ENCODE data around the gene POLE4. TPM values are rescaled to one million over a fixed set of nuclear protein-coding genes. Genes with fewer than 3 reads are reported as not detected.

POLE4 gene
- total RNA-seq, 1 donor from 2014 or later: 50.2 TPM

GRCh38 chr2:74927621-74928020, 30.8 kb upstream of the POLE4 start:
- H3K4me3 ChIP-seq (ENCODE audit: low read depth, low read length): no peak overlapping the region
- TF ChIP-seq, protein P1, sequence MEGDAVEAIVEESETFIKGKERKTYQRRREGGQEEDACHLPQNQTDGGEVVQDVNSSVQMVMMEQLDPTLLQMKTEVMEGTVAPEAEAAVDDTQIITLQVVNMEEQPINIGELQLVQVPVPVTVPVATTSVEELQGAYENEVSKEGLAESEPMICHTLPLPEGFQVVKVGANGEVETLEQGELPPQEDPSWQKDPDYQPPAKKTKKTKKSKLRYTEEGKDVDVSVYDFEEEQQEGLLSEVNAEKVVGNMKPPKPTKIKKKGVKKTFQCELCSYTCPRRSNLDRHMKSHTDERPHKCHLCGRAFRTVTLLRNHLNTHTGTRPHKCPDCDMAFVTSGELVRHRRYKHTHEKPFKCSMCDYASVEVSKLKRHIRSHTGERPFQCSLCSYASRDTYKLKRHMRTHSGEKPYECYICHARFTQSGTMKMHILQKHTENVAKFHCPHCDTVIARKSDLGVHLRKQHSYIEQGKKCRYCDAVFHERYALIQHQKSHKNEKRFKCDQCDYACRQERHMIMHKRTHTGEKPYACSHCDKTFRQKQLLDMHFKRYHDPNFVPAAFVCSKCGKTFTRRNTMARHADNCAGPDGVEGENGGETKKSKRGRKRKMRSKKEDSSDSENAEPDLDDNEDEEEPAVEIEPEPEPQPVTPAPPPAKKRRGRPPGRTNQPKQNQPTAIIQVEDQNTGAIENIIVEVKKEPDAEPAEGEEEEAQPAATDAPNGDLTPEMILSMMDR (conservative IDR thresholded peaks at IDR 0.05; ENCODE audit: low read depth, low read length): no peak
- no peak for DNase-seq (ENCODE audit: low read depth)

DNA sequence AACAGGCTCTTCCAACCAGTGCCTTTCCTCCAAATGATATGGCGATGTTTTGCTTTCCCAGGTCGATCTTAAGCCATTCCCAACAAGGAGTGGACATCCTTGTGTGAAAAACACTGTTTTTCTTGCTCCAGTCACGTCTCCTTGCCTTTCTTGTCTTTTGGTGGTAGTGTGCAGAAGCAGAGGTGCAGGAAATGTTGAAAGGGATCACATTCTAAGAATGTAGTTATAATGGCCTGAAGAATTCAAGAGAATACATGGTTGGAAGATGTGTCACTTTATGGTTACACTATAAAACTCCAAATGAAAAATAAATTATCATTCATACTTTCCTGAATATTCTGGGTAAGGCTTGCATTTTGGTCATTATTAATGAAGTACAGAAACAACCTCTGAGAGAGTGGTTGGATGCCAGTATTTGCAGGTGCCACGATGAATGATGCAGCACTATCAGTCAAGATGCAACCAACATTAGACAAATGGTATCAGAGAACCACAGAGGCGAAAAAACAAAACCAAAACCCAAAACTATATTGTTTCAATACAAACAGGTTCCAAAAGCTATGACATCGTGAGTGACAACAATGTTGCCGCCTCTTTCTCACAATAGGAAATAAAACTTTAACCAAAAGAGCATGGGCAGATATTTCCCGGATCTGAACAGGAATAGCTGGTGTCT, 27.5 kb upstream of the POLE4 start:
- no peak for DNase-seq (ENCODE audit: low read depth)
- TF ChIP-seq, protein P1 (conservative IDR thresholded peaks at IDR 0.05; ENCODE audit: low read depth, low read length): no peak
- no peak overlapping the region for H3K4me3 ChIP-seq (ENCODE audit: low read depth, low read length)

GRCh38 chr2:74931940-74932339, 26.5 kb upstream of the POLE4 start:
- TF ChIP-seq, protein P1 (conservative IDR thresholded peaks at IDR 0.05; ENCODE audit: low read depth, low read length): no peak
- DNase-seq (ENCODE audit: low read depth): no peak
- no peak overlapping the region for H3K4me3 ChIP-seq (ENCODE audit: low read depth, low read length)

- TF ChIP-seq, protein P1 (conservative IDR thresholded peaks at IDR 0.05; ENCODE audit: low read depth, low read length): no peak
- DNase-seq (ENCODE audit: low read depth): no peak
Observed at GRCh38 chr2:74935975-74936391, 22.5 kb upstream of the POLE4 start.

DNA sequence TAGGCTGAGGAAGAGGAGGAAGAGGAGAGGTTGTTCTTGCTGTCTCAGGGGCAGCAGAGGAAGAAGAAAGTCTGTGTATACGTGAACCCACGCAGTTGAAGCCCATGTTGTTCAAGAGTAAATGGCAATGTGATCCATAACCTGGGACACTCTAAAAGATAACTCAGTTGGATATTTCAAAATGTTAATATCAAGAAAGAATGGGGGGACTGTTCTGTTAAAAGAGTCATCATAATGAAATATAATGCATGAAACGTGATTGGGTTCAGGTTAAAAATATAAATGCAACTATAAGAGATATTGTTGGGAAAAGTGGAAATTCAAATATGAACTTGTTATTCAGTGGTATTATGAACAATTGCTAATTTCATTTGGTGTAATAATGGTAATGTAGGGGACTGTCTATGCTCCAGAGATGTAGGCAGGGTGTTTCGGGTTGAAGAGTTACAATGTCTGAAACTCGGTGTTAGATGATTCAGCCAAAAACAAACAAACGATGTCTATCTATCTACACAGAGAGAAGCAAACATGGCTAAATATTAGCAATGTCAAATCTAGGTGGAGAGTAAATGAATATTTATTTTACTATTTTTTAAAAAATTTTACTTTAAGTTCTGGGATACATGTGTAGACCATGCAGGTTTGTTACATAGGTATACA, 21.1 kb upstream of the POLE4 start:
- H3K4me3 ChIP-seq (ENCODE audit: low read depth, low read length): no peak overlapping the region
- TF ChIP-seq, protein P1 (conservative IDR thresholded peaks at IDR 0.05; ENCODE audit: low read depth, low read length): no peak
- DNase-seq (ENCODE audit: low read depth): no peak

More at GRCh38 chr2:74935975-74936391, 22.5 kb upstream of the POLE4 start:
- H3K4me3 ChIP-seq (ENCODE audit: low read depth, low read length): no peak overlapping the region

GRCh38 chr2:74938264-74938663, 20.2 kb upstream of the POLE4 start:
- no peak for DNase-seq (ENCODE audit: low read depth)
- H3K4me3 ChIP-seq (ENCODE audit: low read depth, low read length): no peak overlapping the region
- TF ChIP-seq, protein P1 (conservative IDR thresholded peaks at IDR 0.05; ENCODE audit: low read depth, low read length): no peak
